ENCODE measurements around the gene MAS1L.
A peak's percentile ranks its signal among the peaks of the same experiment; 100 is the strongest.

Gene MAS1L

GRCh38 chr6:29487660-29488059 lies at the start of gene MAS1L:
Gene MAS1L (minus strand): TSS chr6:29487956. CDS start chr6:29487902, 54 bp downstream.
- DNase-seq (ENCODE audit: extremely low read depth in 1 of 2, low read depth in 1 of 2): no peak

GRCh38 chr6:29532320-29532951 lies 44.7 kb upstream of the MAS1L start:
- no peak for DNase-seq (ENCODE audit: extremely low read depth in 1 of 2, low read depth in 1 of 2)

GRCh38 chr6:29531668-29532067 lies 43.9 kb upstream of the MAS1L start:
- DNase-seq (ENCODE audit: extremely low read depth in 1 of 2, low read depth in 1 of 2): no peak

GRCh38 chr6:29530671-29531310 lies 43.0 kb upstream of the MAS1L start:
- DNase-seq (ENCODE audit: extremely low read depth in 1 of 2, low read depth in 1 of 2): no peak

GRCh38 chr6:29529956-29530355 lies 42.2 kb upstream of the MAS1L start:
- DNase-seq (ENCODE audit: extremely low read depth in 1 of 2, low read depth in 1 of 2): no peak

- no peak for DNase-seq (ENCODE audit: extremely low read depth in 1 of 2, low read depth in 1 of 2)
Observed at GRCh38 chr6:29528988-29529560, 41.3 kb upstream of the MAS1L start.

GRCh38 chr6:29528300-29528931 lies 40.7 kb upstream of the MAS1L start:
- no peak for DNase-seq (ENCODE audit: extremely low read depth in 1 of 2, low read depth in 1 of 2)

- no peak for DNase-seq (ENCODE audit: extremely low read depth in 1 of 2, low read depth in 1 of 2)
Observed at GRCh38 chr6:29527564-29527963, 39.8 kb upstream of the MAS1L start.

GRCh38 chr6:29527126-29527525 lies 39.4 kb upstream of the MAS1L start:
- no peak for DNase-seq (ENCODE audit: extremely low read depth in 1 of 2, low read depth in 1 of 2)

- DNase-seq (ENCODE audit: extremely low read depth in 1 of 2, low read depth in 1 of 2): no peak
Observed at GRCh38 chr6:29525311-29525639, 37.5 kb upstream of the MAS1L start.

- no peak for DNase-seq (ENCODE audit: extremely low read depth in 1 of 2, low read depth in 1 of 2)
Observed at GRCh38 chr6:29524444-29525310, 36.9 kb upstream of the MAS1L start.

- DNase-seq (ENCODE audit: extremely low read depth in 1 of 2, low read depth in 1 of 2): no peak
Observed at GRCh38 chr6:29524044-29524443, 36.3 kb upstream of the MAS1L start.

GRCh38 chr6:29522227-29522626 lies 34.5 kb upstream of the MAS1L start:
- no peak for DNase-seq (ENCODE audit: extremely low read depth in 1 of 2, low read depth in 1 of 2)

- DNase-seq (ENCODE audit: extremely low read depth in 1 of 2, low read depth in 1 of 2): no peak
Observed at GRCh38 chr6:29521006-29521680, 33.4 kb upstream of the MAS1L start.

- no peak for DNase-seq (ENCODE audit: extremely low read depth in 1 of 2, low read depth in 1 of 2)
Observed at GRCh38 chr6:29520232-29520631, 32.5 kb upstream of the MAS1L start.

- DNase-seq (ENCODE audit: extremely low read depth in 1 of 2, low read depth in 1 of 2): no peak
Observed at GRCh38 chr6:29519291-29520010, 31.7 kb upstream of the MAS1L start.

- no peak for DNase-seq (ENCODE audit: extremely low read depth in 1 of 2, low read depth in 1 of 2)
Observed at GRCh38 chr6:29517728-29518440, 30.1 kb upstream of the MAS1L start.

- no peak for DNase-seq (ENCODE audit: extremely low read depth in 1 of 2, low read depth in 1 of 2)
Observed at GRCh38 chr6:29517245-29517644, 29.5 kb upstream of the MAS1L start.

GRCh38 chr6:29516108-29516507 lies 28.4 kb upstream of the MAS1L start:
- DNase-seq (ENCODE audit: extremely low read depth in 1 of 2, low read depth in 1 of 2): peak in 1 of 2 donors; percentile 14
